CD4-positive, alpha-beta T cell treated with Interleukin-4 for 1 hour (primary cell): Measurements from ENCODE around the gene PIRT.
A peak's percentile ranks its signal among the peaks of the same experiment; 100 is the strongest.
"Not testable (repeated sequence)": the region's sequence is repeated elsewhere in the genome, so short reads cannot be mapped to it uniquely, and the experiment has no call there.

Experiments
- DNase-seq, 2 donors: peaks; one replicate each; pipeline ENCODE4 v3.0.0-alpha.2; 2020 to 2022

The PIRT gene

GRCh38 chr17:10837921-10838320, at the start of gene PIRT:
Gene PIRT (minus strand): TSS chr17:10838087. CDS start chr17:10825645, 12,442 bp downstream.
- DNase-seq = no peak

- DNase-seq = no peak
These were observed 44.1 kb upstream of the PIRT start for GRCh38 chr17:10881959-10882358.

- DNase-seq = no peak
These were observed 41.4 kb upstream of the PIRT start for GRCh38 chr17:10879190-10879836.

- DNase-seq = no peak
These were observed 38.2 kb upstream of the PIRT start for GRCh38 chr17:10875984-10876555.

- DNase-seq = no peak
These were observed 37.6 kb upstream of the PIRT start for GRCh38 chr17:10875430-10875851.

GRCh38 chr17:10871914-10872313, 34.0 kb upstream of the PIRT start:
- no peak for DNase-seq

- DNase-seq = no peak
These were observed 32.6 kb upstream of the PIRT start for GRCh38 chr17:10870336-10871050.

GRCh38 chr17:10868744-10869143, 30.9 kb upstream of the PIRT start:
- DNase-seq = not testable (repeated sequence)

GRCh38 chr17:10859051-10859450, 21.2 kb upstream of the PIRT start:
- DNase-seq = no peak

GRCh38 chr17:10857976-10858375, 20.1 kb upstream of the PIRT start:
- DNase-seq = no peak

GRCh38 chr17:10846636-10847035, 8.7 kb upstream of the PIRT start:
- DNase-seq = not testable (repeated sequence)

- DNase-seq = no peak
These were observed 7.5 kb upstream of the PIRT start for GRCh38 chr17:10845388-10845751.

GRCh38 chr17:10844621-10845387, 6.9 kb upstream of the PIRT start:
- DNase-seq = peak; percentile 68 to 74

- no peak for DNase-seq
These were observed 5.9 kb upstream of the PIRT start for GRCh38 chr17:10843811-10844210.

- DNase-seq = no peak
These were observed 4.8 kb upstream of the PIRT start for GRCh38 chr17:10842658-10843057.

- no peak for DNase-seq
These were observed 795 bp upstream of the PIRT start for GRCh38 chr17:10838682-10839081.

- DNase-seq = no peak
These were observed 809 bp downstream of the PIRT start for GRCh38 chr17:10836966-10837590.

- DNase-seq = no peak
These were observed 1.7 kb downstream of the PIRT start for GRCh38 chr17:10836145-10836544.

- DNase-seq = no peak
These were observed 6.2 kb downstream of the PIRT start for GRCh38 chr17:10831696-10832095.

- DNase-seq = no peak
These were observed 9.9 kb downstream of the PIRT start for GRCh38 chr17:10827898-10828552.

- DNase-seq = no peak
These were observed 13.0 kb downstream of the PIRT start for GRCh38 chr17:10824874-10825273.

GRCh38 chr17:10821770-10822169, 16.1 kb downstream of the PIRT start:
- no peak for DNase-seq
